ENCODE results near the gene RNF19B. TPM values are rescaled to one million over a fixed set of nuclear protein-coding genes. Genes with fewer than 3 reads are reported as not detected.

RNF19B gene
- total and polyA plus RNA-seq, 10 of the 15 experiments (the other 5 are each of a cell fraction or from before 2014, with no cell fraction given): 2.8 to 32.6 (median 16.6) TPM

DNA sequence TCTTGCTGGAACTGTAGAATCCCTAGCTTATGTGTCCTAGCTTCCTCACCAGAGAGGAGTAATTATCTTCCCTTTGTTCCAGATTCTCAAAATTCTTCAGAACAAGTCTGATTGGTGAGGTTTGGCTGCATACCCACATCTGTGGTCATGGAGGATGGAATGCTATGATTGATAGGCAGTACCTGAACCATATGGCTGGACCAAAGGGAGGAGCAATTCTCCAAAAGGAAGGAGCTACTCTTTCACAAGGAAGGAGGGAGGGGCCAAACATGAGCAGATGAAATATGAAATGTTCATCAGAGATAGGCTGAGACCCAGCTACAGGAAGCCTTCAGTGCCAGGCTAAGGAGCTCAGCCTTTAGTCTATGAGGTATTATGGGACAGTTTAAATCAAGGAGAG lies 5.0 kb upstream of the RNF19B start:
- Histone ChIP-seq H4K20me1 (ENCODE audit: control insufficient read depth, insufficient read depth) (no peaks in the 10 kb centered on the region), H2AFZ (ENCODE audit: control insufficient read depth, low read depth, low read length) (no peak overlapping the region), H3K79me2 (ENCODE audit: control insufficient read depth, insufficient read depth, low read length) (no peaks in the 10 kb centered on the region), H3K27me3 (replicated peaks in 1 of 2; ENCODE audit: control insufficient read depth in 2 of 2, insufficient read depth in 2 of 2, low read length in 1 of 2) (peaks cover 1 to 6% of the 10 kb centered on the region in 2 experiments; a peak in 3 of 4 replicates), H3K27ac (ENCODE audit: control insufficient read depth, insufficient read depth) (no peak overlapping the region), H3K36me3 (ENCODE audit: control insufficient read depth in 2 of 2, insufficient read depth in 2 of 2, low read length in 1 of 2) (no peaks in the 10 kb centered on the region), H3K4me2 (ENCODE audit: control insufficient read depth, insufficient read depth) (no peak overlapping the region), H3K4me1 (ENCODE audit: control insufficient read depth, insufficient read depth, low read length) (no peaks in the 10 kb centered on the region), H3K9ac (ENCODE audit: control insufficient read depth, insufficient read depth, low read length) (no peak overlapping the region), H3K9me3 (replicated peaks; ENCODE audit: control insufficient read depth, insufficient read depth, low read length) (no peaks in the 10 kb centered on the region), H3K4me3 (no peak overlapping the region)
- CTCF ChIA-PET: interaction anchor here (0.6 to 2.0 kb wide), 3 partner anchors 8 to 61 kb away, joined by 3 to 6 read pairs (median 5); no protein-coding TSS in a partner anchor
- DNase-seq (ENCODE audit: low read depth, low spot score): no peak
- RAD21 ChIA-PET (ENCODE audit: unreplicated experiment): interaction anchor here (0.6 to 3.3 kb wide), 5 partner anchors 11 to 88 kb away, joined by 3 to 9 read pairs (median 4); no protein-coding TSS in a partner anchor
- no TSS peak for BruUV-seq (replicated peaks)
- ATAC-seq: no peak
- POLR2A ChIA-PET: interaction anchor here (0.6 to 4.4 kb wide), 4 partner anchors 12 to 57 kb away, joined by 3 to 27 read pairs (median 8); no protein-coding TSS in a partner anchor
- FAIRE-seq: no peak
- TF ChIP-seq, protein P1, sequence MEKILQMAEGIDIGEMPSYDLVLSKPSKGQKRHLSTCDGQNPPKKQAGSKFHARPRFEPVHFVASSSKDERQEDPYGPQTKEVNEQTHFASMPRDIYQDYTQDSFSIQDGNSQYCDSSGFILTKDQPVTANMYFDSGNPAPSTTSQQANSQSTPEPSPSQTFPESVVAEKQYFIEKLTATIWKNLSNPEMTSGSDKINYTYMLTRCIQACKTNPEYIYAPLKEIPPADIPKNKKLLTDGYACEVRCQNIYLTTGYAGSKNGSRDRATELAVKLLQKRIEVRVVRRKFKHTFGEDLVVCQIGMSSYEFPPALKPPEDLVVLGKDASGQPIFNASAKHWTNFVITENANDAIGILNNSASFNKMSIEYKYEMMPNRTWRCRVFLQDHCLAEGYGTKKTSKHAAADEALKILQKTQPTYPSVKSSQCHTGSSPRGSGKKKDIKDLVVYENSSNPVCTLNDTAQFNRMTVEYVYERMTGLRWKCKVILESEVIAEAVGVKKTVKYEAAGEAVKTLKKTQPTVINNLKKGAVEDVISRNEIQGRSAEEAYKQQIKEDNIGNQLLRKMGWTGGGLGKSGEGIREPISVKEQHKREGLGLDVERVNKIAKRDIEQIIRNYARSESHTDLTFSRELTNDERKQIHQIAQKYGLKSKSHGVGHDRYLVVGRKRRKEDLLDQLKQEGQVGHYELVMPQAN (conservative IDR thresholded peaks at IDR 0.05): no peak
- no peak for TF ChIP-seq MYB (IDR thresholded peaks at IDR 0.05; ENCODE audit: borderline replicate concordance, low read depth, low read length)
- no peak for TF ChIP-seq MTA3 (IDR thresholded peaks at IDR 0.05; ENCODE audit: borderline replicate concordance, low read length)
- no peak for TF ChIP-seq ZNF217 (IDR thresholded peaks at IDR 0.05)
- no peak for TF ChIP-seq EP300 (IDR thresholded peaks at IDR 0.05; ENCODE audit: borderline replicate concordance in 1 of 2, control insufficient read depth in 1 of 2, low read depth in 2 of 2, low read length in 2 of 2)
- no peak for TF ChIP-seq GABPA (IDR thresholded peaks at IDR 0.05; ENCODE audit: low read depth)
- TF ChIP-seq, protein P2, sequence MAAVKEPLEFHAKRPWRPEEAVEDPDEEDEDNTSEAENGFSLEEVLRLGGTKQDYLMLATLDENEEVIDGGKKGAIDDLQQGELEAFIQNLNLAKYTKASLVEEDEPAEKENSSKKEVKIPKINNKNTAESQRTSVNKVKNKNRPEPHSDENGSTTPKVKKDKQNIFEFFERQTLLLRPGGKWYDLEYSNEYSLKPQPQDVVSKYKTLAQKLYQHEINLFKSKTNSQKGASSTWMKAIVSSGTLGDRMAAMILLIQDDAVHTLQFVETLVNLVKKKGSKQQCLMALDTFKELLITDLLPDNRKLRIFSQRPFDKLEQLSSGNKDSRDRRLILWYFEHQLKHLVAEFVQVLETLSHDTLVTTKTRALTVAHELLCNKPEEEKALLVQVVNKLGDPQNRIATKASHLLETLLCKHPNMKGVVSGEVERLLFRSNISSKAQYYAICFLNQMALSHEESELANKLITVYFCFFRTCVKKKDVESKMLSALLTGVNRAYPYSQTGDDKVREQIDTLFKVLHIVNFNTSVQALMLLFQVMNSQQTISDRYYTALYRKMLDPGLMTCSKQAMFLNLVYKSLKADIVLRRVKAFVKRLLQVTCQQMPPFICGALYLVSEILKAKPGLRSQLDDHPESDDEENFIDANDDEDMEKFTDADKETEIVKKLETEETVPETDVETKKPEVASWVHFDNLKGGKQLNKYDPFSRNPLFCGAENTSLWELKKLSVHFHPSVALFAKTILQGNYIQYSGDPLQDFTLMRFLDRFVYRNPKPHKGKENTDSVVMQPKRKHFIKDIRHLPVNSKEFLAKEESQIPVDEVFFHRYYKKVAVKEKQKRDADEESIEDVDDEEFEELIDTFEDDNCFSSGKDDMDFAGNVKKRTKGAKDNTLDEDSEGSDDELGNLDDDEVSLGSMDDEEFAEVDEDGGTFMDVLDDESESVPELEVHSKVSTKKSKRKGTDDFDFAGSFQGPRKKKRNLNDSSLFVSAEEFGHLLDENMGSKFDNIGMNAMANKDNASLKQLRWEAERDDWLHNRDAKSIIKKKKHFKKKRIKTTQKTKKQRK (IDR thresholded peaks at IDR 0.05; ENCODE audit: low read depth, low read length): no peak
- no peak for TF ChIP-seq SIX5 (IDR thresholded peaks at IDR 0.05; ENCODE audit: low read depth, low read length, severe bottlenecking)
- TF ChIP-seq E2F8 (IDR thresholded peaks at IDR 0.05; ENCODE audit: low read depth, partially characterized antibody): no peak
- no peak for TF ChIP-seq SMAD1 (IDR thresholded peaks at IDR 0.05; ENCODE audit: low read depth, partially characterized antibody)
- TF ChIP-seq MEF2B (IDR thresholded peaks at IDR 0.05; ENCODE audit: partially characterized antibody, poor library complexity, severe bottlenecking): no peak
- no peak for TF ChIP-seq ASH2L (IDR thresholded peaks at IDR 0.05; ENCODE audit: borderline replicate concordance, low read depth)
- in situ Hi-C loops (cut with MboI) (no loop called here), intact Hi-C loops (cut with micrococcal nuclease; ENCODE audit: unreplicated experiment) (no loop called here)
- SMC1A ChIA-PET (ENCODE audit: uncharacterized antibody, unreplicated experiment): interaction anchor here (1.5 to 3.3 kb wide), 3 partner anchors 11 to 36 kb away, joined by 4 to 27 read pairs (median 6); no protein-coding TSS in a partner anchor
